Keratinocyte (primary cell): ENCODE data around the gene CEACAM3. TPM values are rescaled to one million over a fixed set of nuclear protein-coding genes. Genes with fewer than 3 reads are reported as not detected.

ENCODE experiments used
- DNase-seq: peaks from one replicate; pipeline ENCODE4 v3.0.0-alpha.2; 2011; ENCODE audit warnings: low read depth, missing footprints, low spot score
- FAIRE-seq: peaks from 2 replicates; lab custom pipeline; 2011; peaks lifted over from hg19 to GRCh38; lab: Jason Lieb, UNC
- H2AFZ ChIP-seq: 2 replicates; pipeline ENCODE4 v1.6.0; 2012; ENCODE audit warnings: low read length, control low read depth, inconsistent platforms; ENCODE audit not compliant: control insufficient read depth
- H3K27ac ChIP-seq: 2 replicates; pipeline ENCODE4 v1.5.1; 2011; ENCODE audit warnings: low read length; ENCODE audit not compliant: control insufficient read depth, insufficient read depth
- H3K27me3 ChIP-seq: 3 replicates; pipeline ENCODE4 v1.6.0; 2011; ENCODE audit warnings: low read length; ENCODE audit not compliant: control insufficient read depth, insufficient read depth; ENCODE audit errors: extremely low read depth
- H3K36me3 ChIP-seq, 2 experiments: 2 replicates in 1 of 2; 3 replicates in 1 of 2; pipeline ENCODE4 v1.5.1; 2011; ENCODE audit warnings: low read length in 2 of 2, mild to moderate bottlenecking in 1 of 2; ENCODE audit not compliant: control insufficient read depth in 2 of 2, insufficient read depth in 2 of 2; ENCODE audit errors: extremely low read depth in 1 of 2
- H3K4me1 ChIP-seq: 3 replicates; pipeline ENCODE4 v1.5.1; 2011; ENCODE audit warnings: low read length; ENCODE audit not compliant: control insufficient read depth, insufficient read depth; ENCODE audit errors: extremely low read depth
- H3K4me2 ChIP-seq: 3 replicates; pipeline ENCODE4 v1.6.0; 2011; ENCODE audit warnings: low read depth, low read length; ENCODE audit not compliant: control insufficient read depth, insufficient read depth; ENCODE audit errors: extremely low read depth
- H3K4me3 ChIP-seq, 3 experiments: fragments of 200-600 bp in 1 of 3; sonication (generic) in 1 of 3; 2 replicates in 2 of 3; 3 replicates in 1 of 3; pipeline ENCODE4 v1.5.1; 2011 to 2016; ENCODE audit warnings: low read length in 3 of 3, mild to moderate bottlenecking in 3 of 3, control low read depth in 2 of 3, inconsistent platforms in 1 of 3, low read depth in 1 of 3, mixed read lengths in 1 of 3, mixed run types in 1 of 3, moderate library complexity in 1 of 3; ENCODE audit not compliant: control insufficient read depth in 2 of 3, insufficient read depth in 2 of 3; ENCODE audit errors: extremely low read depth in 1 of 3
- H3K79me2 ChIP-seq: 2 replicates; pipeline ENCODE4 v1.6.0; 2012; ENCODE audit warnings: low read length; ENCODE audit not compliant: control insufficient read depth, insufficient read depth
- H3K9ac ChIP-seq: 3 replicates; pipeline ENCODE4 v1.6.0; 2011; ENCODE audit warnings: low read length; ENCODE audit not compliant: control insufficient read depth, insufficient read depth; ENCODE audit errors: extremely low read depth
- H3K9me1 ChIP-seq: 3 replicates; pipeline ENCODE4 v1.6.0; 2011; ENCODE audit warnings: low read length; ENCODE audit not compliant: control insufficient read depth, insufficient read depth; ENCODE audit errors: extremely low read depth
- H3K9me3 ChIP-seq: 2 replicates; pipeline ENCODE4 v1.5.1; 2012; ENCODE audit warnings: low read depth, low read length; ENCODE audit not compliant: control insufficient read depth
- H4K20me1 ChIP-seq: 3 replicates; pipeline ENCODE4 v1.6.0; 2011; ENCODE audit warnings: low read length; ENCODE audit not compliant: control insufficient read depth, insufficient read depth; ENCODE audit errors: extremely low read depth
- EZH2 ChIP-seq: IDR thresholded peaks from one replicate; pipeline ENCODE4 v1.6.1; 2012; ENCODE audit warnings: inconsistent platforms, mild to moderate bottlenecking, low read length, moderate library complexity
- dilution Hi-C: fragments of 300-500 bp; cut with MboI; formaldehyde crosslinking; loops from one replicate; pipeline ENCODE4 v1.7.0; 2020; ENCODE audit warnings: low sequenced_read_pairs; ENCODE audit not compliant: extremely low pct_ligation_motif_present
- polyA plus RNA-seq, 5 experiments: library from polyadenylated mRNA; depleted of rRNA in 3 of 5; stranded (reverse) in 3 of 5; stranded (forward) in 1 of 5; unstranded in 1 of 5; fragments of >200 nt; gene quantifications; 1 replicate in 1 of 5; 2 replicates in 3 of 5; 3 replicates in 1 of 5; pipeline versions ENCODE4 v1.2.1 to v1.2.3, GENCODE V29; 2011 to 2012; ENCODE audit warnings: missing spikeins in 2 of 5, low read depth in 1 of 5, low replicate concordance in 1 of 5
- TF ChIP-seq, protein P1 (sequence below), 3 experiments: IDR thresholded peaks in 1 of 3; conservative IDR thresholded peaks in 1 of 3; optimal IDR thresholded peaks in 1 of 3; 2 replicates in 2 of 3; 3 replicates in 1 of 3; pipeline versions ENCODE3 to v1.5.1; 2011; ENCODE audit warnings: low read length in 3 of 3, mild to moderate bottlenecking in 3 of 3, moderate library complexity in 2 of 3, control low read depth in 1 of 3, inconsistent platforms in 1 of 3; ENCODE audit not compliant: insufficient read depth in 2 of 3; ENCODE audit errors: extremely low read depth in 1 of 3

The CEACAM3 gene
- polyA plus RNA-seq, 1 donor (not counting 4 experiments of a cell fraction or from before 2014, with no cell fraction given), result not detected

DNA sequence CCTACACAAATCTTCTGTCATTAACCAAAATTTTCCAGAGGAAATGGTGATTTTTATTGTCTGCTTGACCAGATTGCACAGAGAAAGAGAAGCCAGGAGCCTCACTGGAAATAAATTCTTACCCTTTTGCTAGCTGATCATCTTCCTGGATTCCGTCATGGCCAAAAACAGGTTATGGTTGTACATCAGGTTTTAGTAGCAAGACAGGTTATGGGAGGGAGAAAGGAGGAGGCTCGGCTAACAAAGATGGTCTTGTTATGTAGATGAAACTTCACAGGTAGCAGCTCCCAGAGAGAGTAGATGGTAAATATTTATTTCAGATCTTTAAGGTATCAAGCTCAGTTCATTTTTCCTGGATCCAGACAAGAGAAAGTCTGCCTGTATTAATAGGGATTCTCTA lies 19.7 kb upstream of the CEACAM3 start:
- H2AFZ ChIP-seq, result no peak overlapping the region
- no peak for FAIRE-seq
- TF ChIP-seq, protein P1, sequence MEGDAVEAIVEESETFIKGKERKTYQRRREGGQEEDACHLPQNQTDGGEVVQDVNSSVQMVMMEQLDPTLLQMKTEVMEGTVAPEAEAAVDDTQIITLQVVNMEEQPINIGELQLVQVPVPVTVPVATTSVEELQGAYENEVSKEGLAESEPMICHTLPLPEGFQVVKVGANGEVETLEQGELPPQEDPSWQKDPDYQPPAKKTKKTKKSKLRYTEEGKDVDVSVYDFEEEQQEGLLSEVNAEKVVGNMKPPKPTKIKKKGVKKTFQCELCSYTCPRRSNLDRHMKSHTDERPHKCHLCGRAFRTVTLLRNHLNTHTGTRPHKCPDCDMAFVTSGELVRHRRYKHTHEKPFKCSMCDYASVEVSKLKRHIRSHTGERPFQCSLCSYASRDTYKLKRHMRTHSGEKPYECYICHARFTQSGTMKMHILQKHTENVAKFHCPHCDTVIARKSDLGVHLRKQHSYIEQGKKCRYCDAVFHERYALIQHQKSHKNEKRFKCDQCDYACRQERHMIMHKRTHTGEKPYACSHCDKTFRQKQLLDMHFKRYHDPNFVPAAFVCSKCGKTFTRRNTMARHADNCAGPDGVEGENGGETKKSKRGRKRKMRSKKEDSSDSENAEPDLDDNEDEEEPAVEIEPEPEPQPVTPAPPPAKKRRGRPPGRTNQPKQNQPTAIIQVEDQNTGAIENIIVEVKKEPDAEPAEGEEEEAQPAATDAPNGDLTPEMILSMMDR (optimal IDR thresholded peaks at IDR 0.05 in 1 of 3, IDR thresholded peaks at IDR 0.05 in 1 of 3, conservative IDR thresholded peaks at IDR 0.05 in 1 of 3; ENCODE audit: extremely low read depth in 1 of 3, insufficient read depth in 2 of 3, low read length in 3 of 3), result no peak
- no peak for TF ChIP-seq EZH2
- H3K4me1 ChIP-seq, result peaks cover 21% of the 10 kb centered on the region
- H4K20me1 ChIP-seq, result no peaks in the 10 kb centered on the region
- no peaks in the 10 kb centered on the region for H3K36me3 ChIP-seq
- no peaks in the 10 kb centered on the region for H3K9me1 ChIP-seq
- H3K27ac ChIP-seq, result no peak overlapping the region
- no peak overlapping the region for H3K4me3 ChIP-seq
- DNase-seq, result no peak
- no peak overlapping the region for H3K9ac ChIP-seq
- dilution Hi-C loops, result no loop called here
- H3K27me3 ChIP-seq, result peaks cover 4% of the 10 kb centered on the region
- no peak overlapping the region for H3K4me2 ChIP-seq
- H3K79me2 ChIP-seq, result no peaks in the 10 kb centered on the region
- H3K9me3 ChIP-seq, result no peaks in the 10 kb centered on the region

DNA sequence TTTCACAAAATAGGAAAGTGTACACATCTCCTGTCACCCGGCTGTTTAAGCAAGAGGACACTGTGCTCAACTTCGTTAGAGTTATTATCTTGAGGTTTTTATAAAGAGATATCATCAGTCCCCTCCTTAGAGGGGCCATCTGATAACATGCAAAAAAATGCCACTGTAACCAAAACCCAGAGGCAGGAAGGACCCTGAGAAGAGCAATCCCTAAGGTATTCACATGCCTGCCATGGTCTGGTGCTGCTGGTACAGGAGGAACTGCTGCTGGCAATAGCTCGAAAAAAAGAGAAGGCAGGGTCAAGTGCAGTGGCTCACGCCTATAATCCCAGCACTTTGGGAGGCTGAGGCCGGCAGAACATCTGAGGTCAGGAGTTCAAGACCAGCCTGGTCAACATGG lies 12.8 kb upstream of the CEACAM3 start:
- Histone ChIP-seq H3K9me1 (no peaks in the 10 kb centered on the region), H3K4me3 (no peak overlapping the region), H3K9me3 (no peaks in the 10 kb centered on the region), H3K4me1 (no peaks in the 10 kb centered on the region), H3K9ac (no peak overlapping the region), H3K79me2 (no peaks in the 10 kb centered on the region), H3K4me2 (no peak overlapping the region), H4K20me1 (no peaks in the 10 kb centered on the region), H3K27ac (no peak overlapping the region), H2AFZ (no peak overlapping the region), H3K36me3 (no peaks in the 10 kb centered on the region), H3K27me3 (peaks cover 27% of the 10 kb centered on the region)
- TF ChIP-seq, protein P1 (optimal IDR thresholded peaks at IDR 0.05 in 1 of 3, IDR thresholded peaks at IDR 0.05 in 1 of 3, conservative IDR thresholded peaks at IDR 0.05 in 1 of 3; ENCODE audit: extremely low read depth in 1 of 3, insufficient read depth in 2 of 3, low read length in 3 of 3), result no peak
- TF ChIP-seq EZH2, result no peak
- FAIRE-seq (no peak), DNase-seq (no peak)
- dilution Hi-C loops, result no loop called here
